ENCODE measurements around the gene BTBD1. TPM values are rescaled to one million over a fixed set of nuclear protein-coding genes. Genes with fewer than 3 reads are reported as not detected.
A peak's percentile ranks its signal among the peaks of the same experiment; 100 is the strongest.

BTBD1 gene
- total RNA-seq, 2 donors from 2014 or later, result 62.3 to 73.4 TPM

DNA sequence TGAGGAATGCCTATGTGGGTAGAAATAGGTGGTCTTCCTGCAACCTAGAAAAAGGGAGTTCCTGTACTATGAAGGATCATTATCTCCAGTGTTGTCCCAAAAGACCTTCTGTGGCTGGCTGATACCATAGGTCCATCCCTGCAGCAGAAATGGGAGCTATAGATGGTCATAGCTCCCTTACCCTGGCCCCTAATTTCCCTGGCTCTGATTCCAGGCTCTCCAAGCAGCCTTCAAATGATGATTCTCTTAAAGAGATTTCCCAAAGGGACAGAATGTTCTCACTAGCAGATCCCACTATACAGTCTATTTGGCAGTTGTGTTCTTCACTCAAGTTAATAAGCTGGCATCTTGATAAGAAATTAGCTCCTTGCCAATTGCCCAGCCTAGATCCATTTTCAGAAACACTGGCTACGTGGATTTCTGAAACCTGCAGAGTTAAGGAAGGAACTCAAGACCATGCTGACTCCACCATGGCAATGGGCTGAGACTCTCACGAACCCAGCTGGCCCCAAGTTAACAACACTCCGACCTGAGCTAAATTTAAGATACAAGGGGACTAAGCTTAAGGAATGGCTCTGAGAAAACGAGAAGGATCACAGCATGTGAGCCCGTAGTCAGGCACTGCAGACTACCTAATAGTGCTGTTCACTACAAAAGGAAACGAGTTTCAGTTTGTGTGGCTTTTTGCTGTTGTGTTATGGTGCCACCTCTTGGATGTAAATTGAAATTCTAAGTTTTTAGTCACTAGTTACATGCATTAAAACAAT is 67.0 kb downstream of the BTBD1 start:
- H3K4me3 ChIP-seq, result peak overlapping the region; percentile 63
- TF ChIP-seq, protein P1, sequence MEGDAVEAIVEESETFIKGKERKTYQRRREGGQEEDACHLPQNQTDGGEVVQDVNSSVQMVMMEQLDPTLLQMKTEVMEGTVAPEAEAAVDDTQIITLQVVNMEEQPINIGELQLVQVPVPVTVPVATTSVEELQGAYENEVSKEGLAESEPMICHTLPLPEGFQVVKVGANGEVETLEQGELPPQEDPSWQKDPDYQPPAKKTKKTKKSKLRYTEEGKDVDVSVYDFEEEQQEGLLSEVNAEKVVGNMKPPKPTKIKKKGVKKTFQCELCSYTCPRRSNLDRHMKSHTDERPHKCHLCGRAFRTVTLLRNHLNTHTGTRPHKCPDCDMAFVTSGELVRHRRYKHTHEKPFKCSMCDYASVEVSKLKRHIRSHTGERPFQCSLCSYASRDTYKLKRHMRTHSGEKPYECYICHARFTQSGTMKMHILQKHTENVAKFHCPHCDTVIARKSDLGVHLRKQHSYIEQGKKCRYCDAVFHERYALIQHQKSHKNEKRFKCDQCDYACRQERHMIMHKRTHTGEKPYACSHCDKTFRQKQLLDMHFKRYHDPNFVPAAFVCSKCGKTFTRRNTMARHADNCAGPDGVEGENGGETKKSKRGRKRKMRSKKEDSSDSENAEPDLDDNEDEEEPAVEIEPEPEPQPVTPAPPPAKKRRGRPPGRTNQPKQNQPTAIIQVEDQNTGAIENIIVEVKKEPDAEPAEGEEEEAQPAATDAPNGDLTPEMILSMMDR (IDR thresholded peaks at IDR 0.05), result peak; percentile 30
- no peaks in the 10 kb centered on the region for H3K9me3 ChIP-seq
- peak overlapping the region; percentile 4 for H3K27ac ChIP-seq
- peaks cover 3% of the 10 kb centered on the region for H3K36me3 ChIP-seq
- H3K27me3 ChIP-seq (replicated peaks; ENCODE audit: insufficient read depth), result no peaks in the 10 kb centered on the region
- no peak for DNase-seq (ENCODE audit: low spot score)
- peak; percentile 36 for ATAC-seq (ENCODE audit: insufficient number of reproducible peaks, low FRiP score, low read depth)
- H3K4me1 ChIP-seq (ENCODE audit: control insufficient read depth in 1 of 2, low read depth in 2 of 2), result no peaks in the 10 kb centered on the region

DNA sequence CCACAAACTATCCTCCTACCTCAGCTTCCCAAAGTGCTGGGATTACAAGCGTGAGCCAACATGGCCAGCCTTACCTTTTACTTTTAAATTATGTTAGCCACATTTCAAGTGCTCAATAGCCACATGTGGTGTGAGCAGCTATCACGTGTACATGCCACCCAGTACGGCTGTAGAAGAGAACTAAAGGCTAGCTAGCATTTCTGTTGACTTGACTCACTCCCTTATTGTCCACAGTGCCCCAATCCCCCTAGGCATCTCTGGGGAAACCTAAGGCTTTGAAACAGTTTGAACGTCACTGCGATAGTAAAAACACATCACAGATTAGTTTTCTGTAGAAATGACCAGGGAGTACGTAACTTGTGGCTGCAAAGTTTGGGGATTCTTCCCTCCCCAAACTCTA is 67.6 kb downstream of the BTBD1 start:
- Histone ChIP-seq H3K9me3 (no peaks in the 10 kb centered on the region), H3K4me3 (no peak overlapping the region), H3K27ac (no peak overlapping the region), H3K4me1 (ENCODE audit: control insufficient read depth in 1 of 2, low read depth in 2 of 2) (no peaks in the 10 kb centered on the region), H3K27me3 (replicated peaks; ENCODE audit: insufficient read depth) (no peaks in the 10 kb centered on the region), H3K36me3 (no peaks in the 10 kb centered on the region)
- DNase-seq (ENCODE audit: low spot score) (no peak), ATAC-seq (ENCODE audit: insufficient number of reproducible peaks, low FRiP score, low read depth) (no peak)
- TF ChIP-seq, protein P1 (IDR thresholded peaks at IDR 0.05), result no peak

DNA sequence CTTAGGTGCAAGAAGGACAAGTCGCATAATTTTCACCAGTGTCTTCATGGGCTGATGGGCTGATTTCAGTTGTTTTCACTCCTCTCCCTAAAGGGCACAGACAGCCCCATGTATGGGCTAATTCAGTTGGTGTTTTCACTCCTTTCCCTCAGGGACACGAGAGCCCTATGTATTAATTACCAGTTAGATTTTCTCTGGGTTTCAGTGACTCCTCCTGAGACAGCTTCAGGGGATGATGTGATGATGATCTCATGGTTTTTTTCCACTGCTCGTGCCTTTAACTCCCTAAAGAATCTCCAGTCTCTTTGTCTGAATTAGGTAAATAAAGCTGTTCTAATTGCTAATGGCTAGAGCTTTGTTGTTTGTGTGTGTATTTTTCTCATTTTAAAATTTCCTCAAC is 71.1 kb downstream of the BTBD1 start:
- no peaks in the 10 kb centered on the region for H3K27me3 ChIP-seq (replicated peaks; ENCODE audit: insufficient read depth)
- DNase-seq (ENCODE audit: low spot score) (no peak), ATAC-seq (ENCODE audit: insufficient number of reproducible peaks, low FRiP score, low read depth) (no peak)
- H3K9me3 ChIP-seq, result no peaks in the 10 kb centered on the region
- H3K4me3 ChIP-seq, result no peak overlapping the region
- H3K27ac ChIP-seq, result no peak overlapping the region
- H3K4me1 ChIP-seq (ENCODE audit: control insufficient read depth in 1 of 2, low read depth in 2 of 2), result no peaks in the 10 kb centered on the region
- TF ChIP-seq, protein P1 (IDR thresholded peaks at IDR 0.05), result no peak
- H3K36me3 ChIP-seq, result no peaks in the 10 kb centered on the region

DNA sequence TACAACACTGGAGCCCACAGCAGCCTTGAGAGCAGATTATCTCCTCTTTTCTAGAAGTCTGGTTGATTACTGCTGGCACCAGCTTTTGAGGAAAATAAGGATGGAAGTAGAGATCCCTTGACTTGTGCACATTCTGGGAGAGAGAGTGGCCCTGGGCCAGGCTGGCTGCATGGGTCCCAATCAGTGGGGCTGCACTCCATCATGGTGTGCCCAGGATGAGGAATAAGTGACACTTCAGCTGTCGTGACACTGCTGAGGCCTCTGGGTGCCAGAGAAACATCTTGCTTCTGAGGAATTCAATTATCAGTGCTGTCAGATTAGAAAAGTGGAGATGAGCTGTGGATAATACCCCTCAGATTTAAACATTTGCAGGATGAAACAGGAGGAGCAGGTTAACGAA is 72.0 kb downstream of the BTBD1 start:
- TF ChIP-seq, protein P1 (IDR thresholded peaks at IDR 0.05), result no peak
- Histone ChIP-seq H3K27ac (no peak overlapping the region), H3K9me3 (no peaks in the 10 kb centered on the region), H3K27me3 (replicated peaks; ENCODE audit: insufficient read depth) (no peaks in the 10 kb centered on the region), H3K4me3 (no peak overlapping the region), H3K36me3 (no peaks in the 10 kb centered on the region), H3K4me1 (ENCODE audit: control insufficient read depth in 1 of 2, low read depth in 2 of 2) (no peaks in the 10 kb centered on the region)
- DNase-seq (ENCODE audit: low spot score), result no peak
- no peak for ATAC-seq (ENCODE audit: insufficient number of reproducible peaks, low FRiP score, low read depth)

DNA sequence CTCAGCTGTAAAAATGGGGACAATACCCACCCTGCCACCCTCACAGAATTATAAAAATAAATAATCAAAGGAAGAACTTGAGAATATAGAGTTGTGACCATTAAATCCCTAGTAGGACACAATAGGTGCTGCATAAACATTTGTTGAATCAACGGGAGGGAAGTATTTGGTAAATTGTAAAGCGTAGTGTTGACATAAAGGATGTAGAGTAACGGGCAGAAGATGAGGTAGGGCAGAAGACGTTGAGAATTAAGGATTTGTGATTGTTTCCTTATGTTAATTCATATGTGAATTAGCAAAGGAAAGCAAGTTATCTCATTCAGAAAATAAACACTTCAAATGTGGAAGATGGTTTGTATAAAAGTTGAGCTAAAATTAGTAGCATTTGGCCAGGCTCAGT is 73.9 kb downstream of the BTBD1 start:
- peaks cover 9% of the 10 kb centered on the region for H3K36me3 ChIP-seq
- no peaks in the 10 kb centered on the region for H3K27me3 ChIP-seq (replicated peaks; ENCODE audit: insufficient read depth)
- TF ChIP-seq, protein P1 (IDR thresholded peaks at IDR 0.05), result no peak
- no peaks in the 10 kb centered on the region for H3K9me3 ChIP-seq
- H3K4me1 ChIP-seq (ENCODE audit: control insufficient read depth in 1 of 2, low read depth in 2 of 2), result no peaks in the 10 kb centered on the region
- H3K4me3 ChIP-seq, result no peak overlapping the region
- no peak for DNase-seq (ENCODE audit: low spot score)
- no peak overlapping the region for H3K27ac ChIP-seq
- ATAC-seq (ENCODE audit: insufficient number of reproducible peaks, low FRiP score, low read depth), result no peak
